ENCODE data around the gene WWOX. TPM values are rescaled to one million over a fixed set of nuclear protein-coding genes. Genes with fewer than 3 reads are reported as not detected.

The WWOX gene
- polyA plus RNA-seq, 2 of the 4 experiments (the other 2 are of a cell fraction): 16.0 to 17.2 TPM

DNA sequence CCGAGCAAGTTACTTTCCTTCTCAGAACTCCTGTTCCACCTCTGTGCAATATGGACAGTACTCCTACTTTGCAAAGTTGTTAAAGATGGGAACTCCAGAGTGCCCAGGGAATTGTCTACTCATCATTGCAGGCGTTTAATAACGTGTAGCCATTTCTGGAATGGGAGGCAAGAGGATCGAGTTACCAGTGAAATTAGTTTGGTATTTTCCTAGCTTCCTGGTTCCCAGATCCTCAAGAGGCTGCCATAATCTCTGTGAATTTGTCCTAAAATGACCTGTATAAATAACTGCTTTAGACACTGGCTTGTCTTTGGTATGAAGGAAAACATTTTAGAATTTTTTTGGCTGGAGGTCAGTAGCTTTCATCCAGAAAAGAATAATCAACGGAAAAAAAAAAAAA, 27.7 kb downstream of the WWOX start:
- WGBS (ENCODE audit: missing lambda C conversion rate): 81% methylated on average over 5 of the region's 5 CpGs
- ATAC-seq: no peak
- no peak overlapping the region for H3K27ac ChIP-seq
- no peak for FAIRE-seq
- no peak overlapping the region for H3K4me3 ChIP-seq
- ChIA-PET CTCF (interaction anchor here (1.3 kb wide), 1 partner anchor 113 kb away, joined by 4 read pairs; no protein-coding TSS in a partner anchor), POLR2A (no interaction called here)
- H3K4me2 ChIP-seq: no peak overlapping the region
- no peak for DNase-seq (ENCODE audit: low read depth in 1 of 2, low spot score in 1 of 2)
- no peaks in the 10 kb centered on the region for H3K9me3 ChIP-seq
- TF ChIP-seq CHD4 (IDR thresholded peaks at IDR 0.05; ENCODE audit: borderline replicate concordance): no peak
- no peak for TF ChIP-seq GATA3 (IDR thresholded peaks at IDR 0.05; ENCODE audit: borderline replicate concordance)
- no peak for TF ChIP-seq JUN (IDR thresholded peaks at IDR 0.05)
- TF ChIP-seq RFX5 (IDR thresholded peaks at IDR 0.05): no peak
- TF ChIP-seq ATOH8 (CRISPR knock-in tag; IDR thresholded peaks at IDR 0.05; ENCODE audit: low read depth): no peak
- no peak for TF ChIP-seq POLR2A (IDR thresholded peaks at IDR 0.05; ENCODE audit: low read length)
- TF ChIP-seq HOXB13 (CRISPR knock-in tag; IDR thresholded peaks at IDR 0.05; ENCODE audit: low read depth): no peak
- no peak for TF ChIP-seq RARB (CRISPR knock-in tag; IDR thresholded peaks at IDR 0.05)
- no peak for TF ChIP-seq KDM1A (IDR thresholded peaks at IDR 0.05; ENCODE audit: low read depth)
- no peaks in the 10 kb centered on the region for H3K4me1 ChIP-seq

GRCh38 chr16:78128913-78129312, 29.5 kb downstream of the WWOX start:
- Histone ChIP-seq H3K4me1 (peaks cover 4% of the 10 kb centered on the region; the same call in 2 of the 3 replicates), H3K4me3 (no peak overlapping the region), H3K4me2 (no peak overlapping the region), H3K9me3 (no peaks in the 10 kb centered on the region), H3K27ac (no peak overlapping the region)
- ChIA-PET CTCF (no interaction called here), POLR2A (no interaction called here)
- TF ChIP-seq POLR2A (IDR thresholded peaks at IDR 0.05; ENCODE audit: low read length): no peak
- no peak for TF ChIP-seq KDM5A (IDR thresholded peaks at IDR 0.05)
- ATAC-seq (no peak), FAIRE-seq (no peak), DNase-seq (ENCODE audit: low read depth in 1 of 2, low spot score in 1 of 2) (no peak)
- 93% methylated on average over 9 of the region's 9 CpGs for WGBS (ENCODE audit: missing lambda C conversion rate)

- TF ChIP-seq JUNB (IDR thresholded peaks at IDR 0.05) (no peak), MAX (IDR thresholded peaks at IDR 0.05) (no peak), EHF (CRISPR knock-in tag; IDR thresholded peaks at IDR 0.05) (no peak), HOXA7 (CRISPR knock-in tag; IDR thresholded peaks at IDR 0.05) (no peak), FOSL2 (IDR thresholded peaks at IDR 0.05) (no peak), FOSL2 (CRISPR knock-in tag; IDR thresholded peaks at IDR 0.05) (no peak), POLR2A (IDR thresholded peaks at IDR 0.05; ENCODE audit: low read length) (no peak), BHLHE40 (IDR thresholded peaks at IDR 0.05; ENCODE audit: low read depth, low read length) (no peak)
- Histone ChIP-seq H3K4me2 (no peak overlapping the region), H3K4me1 (peaks cover 9% of the 10 kb centered on the region; the same call in 2 of the 3 replicates), H3K27ac (no peak overlapping the region), H3K4me3 (no peak overlapping the region), H3K9me3 (no peaks in the 10 kb centered on the region)
- ChIA-PET POLR2A (no interaction called here), CTCF (no interaction called here)
- DNase-seq (ENCODE audit: low read depth in 1 of 2, low spot score in 1 of 2) (no peak), FAIRE-seq (no peak), ATAC-seq (no peak)
- 84% methylated on average over 2 of the region's 2 CpGs for WGBS (ENCODE audit: missing lambda C conversion rate)
Measured at GRCh38 chr16:78129349-78129748, 29.9 kb downstream of the WWOX start.

DNA sequence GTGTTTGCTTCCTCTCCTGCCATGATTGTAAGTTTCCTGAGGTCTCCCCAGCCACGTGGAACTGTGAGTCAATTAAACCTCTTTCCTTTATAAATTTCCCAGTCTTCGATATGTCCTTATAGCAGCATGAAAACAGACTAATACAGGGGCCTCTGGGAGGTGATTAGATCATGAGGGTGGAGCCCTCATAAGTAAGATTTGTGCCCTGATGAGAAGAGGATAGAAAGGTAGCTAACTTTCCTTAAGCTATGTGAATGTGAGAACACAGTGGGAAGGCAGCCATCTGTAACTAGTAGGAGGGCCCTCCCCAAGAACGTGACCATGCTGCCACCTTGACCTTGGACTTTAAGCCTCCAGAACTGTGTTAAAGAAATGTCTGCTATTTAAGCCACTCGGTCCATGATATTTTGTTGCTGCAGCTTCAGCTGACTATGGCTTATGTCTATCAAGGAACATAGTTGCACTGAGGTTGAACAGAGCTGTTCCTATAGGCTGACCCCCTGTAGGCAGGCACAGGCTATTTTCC, 30.7 kb downstream of the WWOX start:
- ChIA-PET POLR2A (no interaction called here), CTCF (no interaction called here)
- H3K4me2 ChIP-seq: no peak overlapping the region
- peaks cover 11% of the 10 kb centered on the region; the same call in 2 of the 3 replicates for H3K4me1 ChIP-seq
- no peak overlapping the region for H3K4me3 ChIP-seq
- DNase-seq (ENCODE audit: low read depth in 1 of 2, low spot score in 1 of 2) (no peak), FAIRE-seq (no peak), ATAC-seq (no peak)
- WGBS (ENCODE audit: missing lambda C conversion rate): 74% methylated on average over 4 of the region's 4 CpGs
- no peak overlapping the region for H3K27ac ChIP-seq
- TF ChIP-seq JUN (IDR thresholded peaks at IDR 0.05): no peak
- no peak for TF ChIP-seq ESRRA (IDR thresholded peaks at IDR 0.05; ENCODE audit: borderline replicate concordance, low read length)
- TF ChIP-seq MAZ (IDR thresholded peaks at IDR 0.05; ENCODE audit: borderline replicate concordance, low read depth, low read length): no peak
- TF ChIP-seq EHF (CRISPR knock-in tag; IDR thresholded peaks at IDR 0.05): no peak
- no peak for TF ChIP-seq RFX5 (IDR thresholded peaks at IDR 0.05)
- TF ChIP-seq REST (IDR thresholded peaks at IDR 0.05): no peak
- no peak for TF ChIP-seq RAD21 (conservative IDR thresholded peaks at IDR 0.05 in 1 of 2, IDR thresholded peaks at IDR 0.05 in 1 of 2)
- H3K9me3 ChIP-seq: no peaks in the 10 kb centered on the region
